NCI-H345 treated with DMSO at 0.1 percent for 48 hours (cell line): ENCODE results near the gene CSF2RB.

Source experiments
- DNase-seq: peaks from one replicate; lab custom pipeline; 2025; ENCODE audit not compliant: unreplicated experiment; lab: John Stamatoyannopoulos, UW

CSF2RB gene

DNA sequence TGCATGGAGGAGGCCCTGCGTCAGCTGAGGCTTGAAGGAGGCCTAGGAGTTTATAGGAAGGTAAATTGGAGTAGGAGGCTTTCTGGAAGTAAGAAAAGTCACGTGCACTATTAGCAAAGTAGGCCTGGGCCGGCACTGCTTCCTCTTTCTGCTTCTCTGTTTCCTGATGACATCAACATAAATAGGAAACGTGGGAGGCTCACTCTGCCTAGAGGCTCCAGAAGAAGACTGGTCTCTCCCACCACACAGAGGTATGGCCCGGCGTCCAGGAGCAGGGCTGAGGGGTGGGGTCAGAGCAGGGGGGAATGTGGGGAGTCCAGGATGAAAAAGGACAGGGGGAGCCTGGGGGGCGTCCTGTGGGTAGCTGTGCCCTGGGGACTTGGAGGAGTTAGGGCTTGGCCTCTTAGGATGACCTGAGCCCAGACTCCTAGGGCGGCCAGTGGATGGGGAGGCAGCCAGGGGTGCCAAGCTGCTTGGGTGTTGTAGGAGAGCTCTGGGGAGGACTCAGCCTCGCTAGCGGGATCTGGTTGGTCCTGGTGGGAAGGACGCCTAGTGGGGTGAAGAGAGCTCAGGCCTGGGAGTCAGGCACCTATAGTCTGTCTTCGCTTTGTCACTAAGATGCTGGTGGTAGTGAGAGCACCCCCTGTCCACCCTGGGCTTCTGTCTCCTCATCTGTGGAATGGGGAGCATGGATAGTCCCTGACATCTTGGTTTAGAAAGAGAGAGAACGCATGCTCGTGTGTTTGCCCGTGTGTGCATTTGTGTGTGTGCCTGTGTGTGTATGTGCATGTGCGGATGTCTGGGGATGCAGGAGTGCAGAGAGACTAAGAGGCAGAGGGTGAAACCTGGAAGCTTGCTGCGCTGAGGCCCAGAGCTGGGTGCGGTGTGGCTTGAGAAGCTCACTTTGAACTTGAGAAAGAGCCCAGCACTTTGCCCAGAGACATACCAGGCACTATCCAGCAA, at the start of gene CSF2RB:
TSS of gene CSF2RB (plus strand) at position 202 of the 963 bp plus-strand sequence. CDS start 8,580 bp downstream, outside the sequence.
- DNase-seq, result no peak

DNA sequence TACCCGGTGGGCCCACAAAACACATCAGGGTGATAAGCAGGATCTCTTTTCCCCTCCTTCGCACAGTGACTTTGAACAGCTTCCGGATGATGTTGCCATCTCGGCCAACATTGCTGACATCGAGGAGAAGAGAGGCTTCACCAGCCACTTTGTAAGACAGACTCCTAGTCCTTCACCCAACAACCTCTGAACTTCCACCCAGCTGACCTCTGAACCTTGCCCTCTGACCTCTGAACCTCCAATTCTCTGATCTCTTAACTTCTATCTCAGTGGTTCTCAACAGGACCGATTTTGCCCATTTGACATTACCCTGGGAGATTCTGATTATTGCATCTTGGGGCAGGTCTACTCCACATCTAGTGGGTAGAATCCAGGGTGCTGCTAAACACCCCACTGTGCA, 49.4 kb upstream of the CSF2RB start:
- no peak for DNase-seq

- no peak for DNase-seq
These were observed 48.8 kb upstream of the CSF2RB start for GRCh38 chr22:36864454-36865215.

DNA sequence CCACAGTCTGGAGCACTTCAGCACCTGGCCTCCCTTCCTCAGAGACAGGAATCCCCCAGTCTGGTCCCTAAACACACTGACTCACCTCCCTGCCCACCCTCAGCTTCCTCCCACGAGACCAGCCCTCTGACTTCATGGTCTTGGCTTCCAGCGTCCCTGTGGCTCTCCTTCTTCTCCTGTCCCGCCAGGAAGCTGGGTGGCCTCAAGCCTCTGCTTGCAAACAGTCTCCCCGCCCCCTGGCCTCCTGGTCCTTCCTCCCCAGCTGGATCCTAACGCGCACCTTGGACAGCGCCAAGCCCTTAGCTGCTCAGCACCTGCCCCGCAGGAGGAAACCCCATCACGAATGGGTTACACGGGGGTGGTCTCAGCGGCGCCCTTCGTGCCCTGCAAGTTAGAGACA, 48.1 kb upstream of the CSF2RB start:
- DNase-seq, result no peak

GRCh38 chr22:36867695-36868094, 45.7 kb upstream of the CSF2RB start:
- no peak for DNase-seq

DNA sequence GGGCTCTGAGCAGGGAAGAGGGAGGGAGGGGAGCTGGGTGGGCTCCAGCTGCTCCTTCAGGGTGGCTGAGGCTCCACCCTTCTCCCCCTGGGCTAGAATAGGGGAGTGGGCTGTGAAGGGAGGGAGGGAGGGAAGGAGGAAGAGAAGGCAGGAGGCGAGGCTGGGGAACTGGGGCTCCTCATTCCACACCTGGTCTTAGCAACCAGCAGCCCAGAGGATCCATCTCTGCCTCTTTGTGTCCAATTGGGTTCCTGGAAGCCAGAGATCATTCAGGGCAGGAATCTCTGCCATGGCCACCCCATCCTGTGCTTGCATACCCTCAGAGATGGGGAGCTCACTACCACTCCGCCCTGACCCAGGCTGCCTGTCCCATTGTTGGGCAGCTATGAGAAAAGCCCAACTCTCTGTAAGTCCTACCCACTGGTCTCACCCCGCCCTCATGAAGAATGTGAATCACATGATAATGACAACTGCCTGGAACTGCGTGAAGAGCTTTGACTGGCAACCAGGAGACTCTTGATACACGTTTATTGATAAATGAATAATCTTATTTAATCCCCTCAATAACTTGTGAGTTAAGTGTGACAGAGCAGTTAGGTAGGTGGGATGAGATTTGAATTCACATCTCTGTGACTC, 44.8 kb upstream of the CSF2RB start:
- no peak for DNase-seq

- no peak for DNase-seq
These were observed 43.2 kb upstream of the CSF2RB start for GRCh38 chr22:36870250-36870649.

DNA sequence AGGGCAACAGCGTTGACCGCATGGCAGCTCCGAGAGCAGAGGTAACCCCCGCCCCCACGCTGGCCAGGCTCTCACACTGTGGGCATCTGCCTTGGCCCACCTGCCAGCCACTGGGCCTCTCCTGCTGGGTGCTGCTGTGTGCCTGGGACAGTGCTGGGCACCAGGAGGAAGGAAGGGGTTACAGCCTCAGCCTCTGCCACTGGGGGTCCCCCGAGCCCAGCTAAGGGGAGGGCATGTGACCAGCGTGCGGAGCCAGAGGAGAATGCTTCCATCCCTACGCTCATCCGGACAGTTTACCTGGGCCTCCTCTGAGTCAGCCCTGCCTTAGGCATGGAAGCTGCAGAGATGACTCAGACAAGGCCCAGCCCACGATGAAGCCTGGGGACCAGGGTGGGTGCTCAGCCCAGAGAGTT, 41.8 kb upstream of the CSF2RB start:
- no peak for DNase-seq

GRCh38 chr22:36872084-36872483, 41.3 kb upstream of the CSF2RB start:
- DNase-seq, result no peak

DNA sequence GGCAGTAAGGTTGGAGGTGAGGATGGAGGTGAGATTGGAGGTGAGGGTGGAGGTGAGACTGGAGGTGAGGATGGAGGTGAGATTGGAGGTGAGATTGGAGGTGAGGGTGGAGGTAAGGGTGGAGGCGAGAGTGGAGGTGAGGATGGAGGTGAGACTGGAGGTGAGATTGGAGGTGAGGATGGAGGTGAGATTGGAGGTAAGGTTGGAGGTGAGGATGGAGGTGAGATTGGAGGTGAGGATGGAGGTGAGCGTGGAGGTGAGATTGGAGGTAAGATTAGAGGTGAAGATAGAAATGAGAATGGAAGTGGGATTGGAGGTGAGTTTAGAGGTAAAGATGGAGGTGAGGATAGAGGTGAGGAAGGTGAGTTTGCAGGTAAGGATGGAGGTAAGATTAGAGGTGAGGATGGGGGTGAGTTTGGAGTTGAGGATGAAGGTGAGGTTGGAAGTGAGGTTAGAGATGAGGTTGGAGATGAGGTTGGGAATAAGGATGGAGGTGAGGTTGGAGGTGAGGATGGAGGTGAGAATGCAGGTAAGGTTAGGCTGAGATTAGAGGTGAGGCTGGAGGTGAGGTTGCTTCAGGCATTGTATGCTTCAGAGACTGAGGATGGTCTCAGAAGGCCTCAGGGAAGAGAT, 40.4 kb upstream of the CSF2RB start:
- no peak for DNase-seq

GRCh38 chr22:36873614-36874308, 39.7 kb upstream of the CSF2RB start:
- DNase-seq, result no peak

DNA sequence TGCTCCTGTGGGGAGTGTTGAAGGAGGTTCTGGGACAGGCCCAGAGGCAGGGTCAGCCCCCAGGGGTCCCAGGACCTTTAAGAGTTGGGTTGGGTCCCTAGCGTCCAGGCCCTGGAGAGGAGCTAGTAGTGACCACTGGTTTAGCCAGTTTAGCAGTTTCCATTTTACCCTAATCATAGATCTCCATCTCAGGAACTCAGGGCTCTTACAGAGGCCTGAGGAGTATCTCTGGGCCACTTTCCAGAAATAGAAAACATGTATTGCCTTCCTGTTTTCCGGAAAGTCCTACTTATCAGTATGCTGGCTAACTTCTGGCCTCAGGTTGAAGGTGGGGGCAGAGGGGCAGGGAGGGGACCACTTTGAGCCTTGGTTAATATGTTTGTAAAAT, 39.1 kb upstream of the CSF2RB start:
- no peak for DNase-seq

DNA sequence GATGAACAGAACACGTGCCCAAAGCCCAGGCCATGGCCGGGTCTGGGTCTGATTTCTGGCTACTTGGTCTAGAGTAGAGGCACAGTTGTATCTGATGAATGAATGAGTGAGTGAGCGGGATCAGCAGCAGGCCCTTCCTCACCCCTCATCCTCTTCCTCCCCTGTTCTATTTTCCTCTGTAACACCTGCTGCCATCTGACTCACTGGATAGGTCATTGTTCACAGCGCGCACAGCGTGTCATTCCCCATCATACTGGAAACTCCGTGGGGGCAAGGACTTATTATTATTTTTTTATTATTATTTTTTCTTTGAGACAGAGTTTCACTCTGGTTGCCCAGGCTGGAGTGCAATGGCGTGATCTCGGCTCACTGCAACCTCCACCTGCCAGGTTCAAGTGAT, 38.7 kb upstream of the CSF2RB start:
- DNase-seq, result no peak

DNA sequence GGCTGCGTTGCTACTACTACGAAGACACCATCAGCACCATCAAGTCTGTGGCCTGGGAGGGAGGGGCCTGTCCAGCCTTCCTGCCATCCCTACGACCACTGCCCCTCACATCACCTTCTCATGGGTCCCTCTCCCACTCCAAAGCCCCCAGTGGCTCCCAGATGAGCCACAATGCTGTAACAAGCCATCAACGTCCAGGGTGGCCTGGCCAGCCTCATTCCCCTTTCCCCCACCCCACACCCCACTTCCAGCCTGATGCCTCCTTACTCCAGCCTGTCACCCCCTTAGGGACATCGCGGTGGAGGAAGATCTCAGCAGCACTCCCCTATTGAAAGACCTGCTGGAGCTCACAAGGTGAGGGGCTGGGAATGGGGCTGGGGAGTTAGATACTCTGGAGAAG, 37.7 kb upstream of the CSF2RB start:
- no peak for DNase-seq

DNA sequence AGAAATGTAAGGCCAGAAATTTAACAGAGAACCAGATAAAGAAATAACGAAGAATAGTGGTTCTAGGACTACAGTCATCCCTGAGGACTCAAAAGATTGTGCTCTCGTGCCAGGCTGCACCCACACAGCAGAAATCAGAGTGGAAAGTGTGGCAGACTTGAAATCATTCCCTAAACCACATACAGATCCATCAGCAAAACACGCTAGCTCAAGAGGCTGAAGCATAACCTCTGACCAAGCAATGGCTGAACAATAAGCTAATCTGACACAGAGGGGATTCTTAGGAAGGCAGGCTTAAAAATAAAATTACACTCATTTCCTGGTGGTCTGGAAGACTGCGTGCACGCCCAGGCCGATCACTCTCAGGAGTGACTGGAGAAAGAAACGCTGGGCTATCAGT, 33.7 kb upstream of the CSF2RB start:
- no peak for DNase-seq

GRCh38 chr22:36881504-36882245, 31.8 kb upstream of the CSF2RB start:
- no peak for DNase-seq

DNA sequence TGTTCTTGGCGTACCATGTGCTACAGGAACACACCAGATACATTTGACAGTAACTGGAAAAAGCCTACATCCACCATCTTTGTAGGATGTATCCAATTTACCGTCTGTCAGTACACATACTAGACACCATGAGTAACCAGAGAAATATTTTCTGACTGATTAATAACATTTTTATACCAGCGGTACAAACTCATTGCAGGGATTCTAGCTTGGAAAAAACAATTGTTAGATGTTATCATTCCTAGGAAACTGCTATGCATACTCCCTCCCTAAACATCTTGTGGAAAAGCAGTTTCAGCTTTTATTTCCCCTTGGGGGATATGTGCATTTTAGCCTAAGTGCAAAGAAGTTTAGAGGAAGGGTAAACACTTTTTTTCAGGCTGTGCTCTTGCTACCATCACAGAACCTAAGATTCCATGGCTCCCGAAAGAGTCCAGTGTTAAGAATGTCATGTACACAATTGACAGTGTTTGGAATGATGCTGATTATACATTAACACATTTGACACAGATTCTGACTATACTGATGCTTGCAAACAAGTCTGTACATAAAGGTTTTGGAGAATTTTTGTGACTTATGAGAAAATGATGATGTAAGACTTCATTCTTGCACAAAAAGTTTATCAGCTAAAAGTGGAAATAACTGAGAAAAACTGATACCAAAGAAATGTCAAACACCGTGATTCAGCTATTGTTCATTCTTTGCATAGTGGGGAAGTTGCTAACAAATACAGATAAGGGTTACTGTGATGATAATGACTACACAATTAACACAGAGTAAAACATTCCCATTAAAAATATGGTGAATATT, 28.9 kb upstream of the CSF2RB start:
- DNase-seq, result no peak

DNA sequence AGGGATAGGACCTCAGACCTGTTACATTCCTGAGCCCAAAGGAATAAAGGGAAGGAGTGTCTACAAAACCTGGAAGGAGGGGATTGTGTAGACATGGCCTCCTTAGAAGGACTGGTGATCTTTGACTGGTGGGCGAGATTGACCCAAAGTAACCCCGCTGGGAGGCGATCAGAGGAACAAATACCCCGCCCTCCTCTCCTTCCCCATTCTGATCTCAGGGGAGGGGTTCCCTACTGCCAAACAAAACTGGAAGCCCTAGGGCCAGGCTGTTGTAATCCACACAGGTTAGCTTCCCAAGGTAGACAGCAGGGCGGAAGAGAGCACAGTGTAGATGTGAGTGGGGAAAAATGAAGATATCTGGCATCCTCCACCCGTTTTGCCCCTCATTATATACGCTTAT, 28.0 kb upstream of the CSF2RB start:
- DNase-seq, result no peak

DNA sequence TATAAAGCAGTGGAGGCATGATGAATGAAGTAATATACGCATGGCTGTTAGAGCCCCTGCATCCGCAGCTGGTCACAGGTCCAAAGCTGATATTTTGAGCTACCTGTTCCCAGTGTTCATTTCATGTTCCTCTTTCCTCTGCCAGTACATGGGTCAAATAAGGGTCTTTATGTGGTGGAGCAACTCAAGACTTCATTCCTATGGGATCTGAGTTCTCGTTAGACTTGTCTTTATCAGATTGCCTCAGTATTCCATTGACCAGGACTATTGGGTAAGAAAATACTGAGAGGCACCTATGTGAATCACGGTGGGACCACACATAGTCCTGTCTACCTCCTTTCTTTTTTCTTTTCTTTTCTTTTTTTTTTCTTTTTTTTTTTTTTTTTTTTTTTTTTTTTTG, 27.4 kb upstream of the CSF2RB start:
- DNase-seq, result no peak
